Bronchial epithelial cell (primary cell): ENCODE measurements around the gene SLC25A36. TPM values are rescaled to one million over a fixed set of nuclear protein-coding genes. Genes with fewer than 3 reads are reported as not detected.
"Not testable (repeated sequence)": the region's sequence is repeated elsewhere in the genome, so short reads cannot be mapped to it uniquely, and the experiment has no call there.

Experiments
- DNase-seq: peaks from one replicate; pipeline ENCODE4 v3.0.0-alpha.2; 2010; ENCODE audit warnings: low read depth
- FAIRE-seq: peaks from 2 replicates; lab custom pipeline; 2011; peaks lifted over from hg19 to GRCh38; lab: Jason Lieb, UNC
- H3K27me3 ChIP-seq: 2 replicates; pipeline ENCODE4 v1.5.1; 2011; ENCODE audit warnings: low read length; ENCODE audit not compliant: control insufficient read depth, insufficient read depth
- H3K36me3 ChIP-seq: 2 replicates; pipeline ENCODE4 v1.5.1; 2011; ENCODE audit warnings: low read length; ENCODE audit not compliant: control insufficient read depth, insufficient read depth
- H3K4me3 ChIP-seq: 2 replicates; pipeline ENCODE4 v1.5.1; 2011; ENCODE audit warnings: mild to moderate bottlenecking, low read depth, low read length, control low read depth
- total RNA-seq: library from RNA; depleted of rRNA; stranded (reverse); fragments of >200 nt; gene quantifications from 2 replicates; pipeline ENCODE4 v1.2.1, GENCODE V29; 2014
- TF ChIP-seq, protein P1 (sequence below): IDR thresholded peaks from 2 replicates; pipeline ENCODE4 v1.5.1; 2011; ENCODE audit warnings: mild to moderate bottlenecking, moderate library complexity, low read length, control low read depth, inconsistent platforms; ENCODE audit not compliant: insufficient read depth, severe bottlenecking

Gene SLC25A36
- total RNA-seq, 1 donor from 2014 or later: 166 TPM

GRCh38 chr3:140955645-140956044 is 14.0 kb downstream of the SLC25A36 start:
- no peak for FAIRE-seq
- no peak for DNase-seq
- TF ChIP-seq, protein P1, sequence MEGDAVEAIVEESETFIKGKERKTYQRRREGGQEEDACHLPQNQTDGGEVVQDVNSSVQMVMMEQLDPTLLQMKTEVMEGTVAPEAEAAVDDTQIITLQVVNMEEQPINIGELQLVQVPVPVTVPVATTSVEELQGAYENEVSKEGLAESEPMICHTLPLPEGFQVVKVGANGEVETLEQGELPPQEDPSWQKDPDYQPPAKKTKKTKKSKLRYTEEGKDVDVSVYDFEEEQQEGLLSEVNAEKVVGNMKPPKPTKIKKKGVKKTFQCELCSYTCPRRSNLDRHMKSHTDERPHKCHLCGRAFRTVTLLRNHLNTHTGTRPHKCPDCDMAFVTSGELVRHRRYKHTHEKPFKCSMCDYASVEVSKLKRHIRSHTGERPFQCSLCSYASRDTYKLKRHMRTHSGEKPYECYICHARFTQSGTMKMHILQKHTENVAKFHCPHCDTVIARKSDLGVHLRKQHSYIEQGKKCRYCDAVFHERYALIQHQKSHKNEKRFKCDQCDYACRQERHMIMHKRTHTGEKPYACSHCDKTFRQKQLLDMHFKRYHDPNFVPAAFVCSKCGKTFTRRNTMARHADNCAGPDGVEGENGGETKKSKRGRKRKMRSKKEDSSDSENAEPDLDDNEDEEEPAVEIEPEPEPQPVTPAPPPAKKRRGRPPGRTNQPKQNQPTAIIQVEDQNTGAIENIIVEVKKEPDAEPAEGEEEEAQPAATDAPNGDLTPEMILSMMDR: no peak
- H3K36me3 ChIP-seq: peaks cover 4% of the 10 kb centered on the region
- no peaks in the 10 kb centered on the region for H3K27me3 ChIP-seq
- no peak overlapping the region for H3K4me3 ChIP-seq

DNA sequence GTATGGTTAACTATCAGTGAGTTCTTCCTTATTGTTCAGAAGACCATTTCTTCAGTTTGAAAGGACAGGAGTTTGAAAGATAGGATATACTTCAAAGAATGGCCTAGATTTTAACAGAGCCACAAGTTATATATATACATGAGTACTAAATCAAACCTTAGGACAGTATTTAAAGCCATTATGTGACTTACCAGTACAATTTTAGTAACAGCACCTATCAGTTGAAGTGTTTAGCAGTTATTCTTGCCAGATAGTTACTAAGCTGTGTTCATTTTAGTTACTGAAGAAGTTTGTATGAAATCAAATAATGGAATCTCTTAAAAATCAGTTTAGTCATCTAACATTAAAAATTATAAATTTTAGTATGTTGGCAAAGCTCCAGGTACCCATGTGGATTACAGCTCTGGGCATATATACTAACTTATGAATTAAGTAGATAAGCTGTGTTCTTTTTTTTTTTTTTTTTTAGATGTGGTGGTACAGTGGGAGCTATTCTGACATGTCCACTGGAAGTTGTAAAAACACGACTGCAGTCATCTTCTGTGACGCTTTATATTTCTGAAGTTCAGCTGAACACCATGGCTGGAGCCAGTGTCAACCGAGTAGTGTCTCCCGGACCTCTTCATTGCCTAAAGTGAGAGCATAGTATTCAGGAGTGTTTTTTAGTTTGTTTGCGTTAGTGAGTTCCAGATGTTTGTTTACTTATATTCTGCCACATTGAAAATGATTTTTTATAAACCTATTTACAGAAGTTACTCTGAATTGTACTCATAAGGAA is 14.6 kb downstream of the SLC25A36 start:
- H3K27me3 ChIP-seq: no peaks in the 10 kb centered on the region
- TF ChIP-seq, protein P1: no peak
- H3K4me3 ChIP-seq: no peak overlapping the region
- no peak for FAIRE-seq
- DNase-seq: no peak
- H3K36me3 ChIP-seq: peaks cover 7% of the 10 kb centered on the region

DNA sequence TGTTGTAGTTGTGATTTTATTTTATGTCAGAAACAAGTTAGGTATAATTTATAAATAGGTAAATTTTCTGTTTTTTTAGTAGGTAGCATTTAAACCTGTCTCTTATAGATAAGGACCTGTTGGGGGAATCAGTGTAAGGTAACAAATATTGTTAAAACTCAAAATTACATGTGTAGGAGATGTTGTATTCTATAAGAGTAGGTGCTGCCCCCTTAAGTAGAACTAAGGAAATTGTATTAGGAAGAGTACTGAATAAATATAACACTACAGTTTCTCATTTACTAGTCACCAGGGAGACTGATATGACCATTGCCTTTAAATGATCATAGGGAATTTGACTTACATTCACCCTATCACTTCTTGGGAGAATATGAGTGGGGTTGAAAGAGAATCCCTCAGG is 31.2 kb downstream of the SLC25A36 start:
- TF ChIP-seq, protein P1: peak; percentile 12
- Histone ChIP-seq H3K36me3 (peaks cover 4% of the 10 kb centered on the region), H3K27me3 (no peaks in the 10 kb centered on the region), H3K4me3 (no peak overlapping the region)
- DNase-seq (peak; percentile 27), FAIRE-seq (no peak)

DNA sequence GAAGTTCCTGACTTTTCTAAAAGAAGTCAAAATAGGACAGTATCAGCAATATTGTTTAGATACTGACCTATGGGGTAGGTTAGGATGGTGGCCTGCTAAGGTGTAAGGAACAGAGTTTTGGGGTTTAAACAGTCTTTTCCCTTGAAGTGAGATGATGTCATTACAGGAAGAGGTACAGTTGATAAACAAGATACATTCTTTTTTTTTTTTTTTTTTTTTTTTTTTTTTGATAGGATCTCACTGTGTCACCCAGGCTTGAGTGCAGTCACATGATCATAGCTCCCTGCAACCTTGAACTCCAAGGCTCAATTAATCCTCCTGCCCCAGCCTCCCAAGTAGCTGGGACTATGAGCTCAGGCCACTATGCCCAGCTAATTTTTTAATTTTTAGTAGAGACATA is 33.3 kb downstream of the SLC25A36 start:
- H3K4me3 ChIP-seq: no peak overlapping the region
- FAIRE-seq (no peak), DNase-seq (no peak)
- peaks cover 4% of the 10 kb centered on the region for H3K36me3 ChIP-seq
- H3K27me3 ChIP-seq: no peaks in the 10 kb centered on the region
- TF ChIP-seq, protein P1: no peak

DNA sequence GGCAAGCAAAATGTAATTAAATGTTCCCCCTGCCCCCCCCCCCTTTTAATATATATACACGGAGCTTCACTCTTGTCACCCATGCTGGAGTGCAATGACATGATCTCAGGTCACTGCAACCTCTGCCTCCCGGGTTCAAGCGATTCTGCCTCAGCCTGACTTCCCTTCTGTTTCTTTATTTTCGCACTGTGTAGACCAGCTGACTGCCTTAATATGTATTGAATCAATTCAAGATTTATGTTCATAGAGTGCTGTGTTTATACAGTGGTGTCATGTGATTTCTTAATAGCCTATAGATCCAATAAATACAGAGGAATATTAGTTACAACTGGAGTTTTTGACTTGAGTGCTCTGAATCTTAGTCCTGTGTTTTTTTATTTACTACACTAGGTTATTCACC is 39.0 kb downstream of the SLC25A36 start:
- H3K4me3 ChIP-seq: no peak overlapping the region
- TF ChIP-seq, protein P1: no peak
- peaks cover 3% of the 10 kb centered on the region for H3K36me3 ChIP-seq
- no peaks in the 10 kb centered on the region for H3K27me3 ChIP-seq
- DNase-seq (no peak), FAIRE-seq (no peak)

DNA sequence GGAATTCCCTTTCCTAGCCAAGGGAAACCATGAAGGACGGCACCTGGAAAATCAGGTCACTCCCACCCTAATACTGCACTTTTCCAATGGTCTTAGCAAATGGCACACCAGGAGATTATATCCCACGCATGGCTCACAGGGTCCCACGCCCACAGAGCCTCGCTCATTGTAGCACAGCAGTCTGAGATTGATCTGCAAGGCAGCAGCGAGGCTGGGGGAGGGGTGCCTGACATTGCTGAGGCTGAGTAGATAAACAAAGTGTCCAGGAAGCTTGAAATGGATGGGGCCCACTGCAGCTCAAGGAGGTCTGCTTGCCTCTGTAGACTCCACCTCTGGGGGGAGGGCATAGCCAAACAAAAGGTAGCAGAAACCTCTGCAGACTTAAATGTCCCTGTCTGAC is 46.2 kb downstream of the SLC25A36 start:
- DNase-seq, FAIRE-seq, H3K36me3 ChIP-seq, H3K4me3 ChIP-seq, H3K27me3 ChIP-seq: not testable (repeated sequence)
